ENCODE results near the gene UBC.

Gene UBC

GRCh38 chr12:124952801-124953200 is 38.4 kb upstream of the UBC start:
- no peak for DNase-seq (ENCODE audit: low read depth)
- H3K4me3 ChIP-seq (ENCODE audit: low read depth, low read length): no peak overlapping the region
- TF ChIP-seq CTCF (IDR thresholded peaks at IDR 0.05; ENCODE audit: control insufficient read depth, extremely low read depth, insufficient read depth): no peak

GRCh38 chr12:124952295-124952694 is 37.8 kb upstream of the UBC start:
- TF ChIP-seq CTCF (IDR thresholded peaks at IDR 0.05; ENCODE audit: control insufficient read depth, extremely low read depth, insufficient read depth): no peak
- no peak overlapping the region for H3K4me3 ChIP-seq (ENCODE audit: low read depth, low read length)
- no peak for DNase-seq (ENCODE audit: low read depth)

- no peak for TF ChIP-seq CTCF (IDR thresholded peaks at IDR 0.05; ENCODE audit: control insufficient read depth, extremely low read depth, insufficient read depth)
- DNase-seq (ENCODE audit: low read depth): no peak
- no peak overlapping the region for H3K4me3 ChIP-seq (ENCODE audit: low read depth, low read length)
Measured at GRCh38 chr12:124949779-124950728, 35.6 kb upstream of the UBC start.

- no peak for DNase-seq (ENCODE audit: low read depth)
Measured at GRCh38 chr12:124949066-124949465, 34.6 kb upstream of the UBC start.

GRCh38 chr12:124947561-124948398 is 33.3 kb upstream of the UBC start:
- no peak for DNase-seq (ENCODE audit: low read depth)
- no peak for TF ChIP-seq CTCF (IDR thresholded peaks at IDR 0.05; ENCODE audit: control insufficient read depth, extremely low read depth, insufficient read depth)

More at GRCh38 chr12:124949066-124949465, 34.6 kb upstream of the UBC start:
- no peak for TF ChIP-seq CTCF (IDR thresholded peaks at IDR 0.05; ENCODE audit: control insufficient read depth, extremely low read depth, insufficient read depth)
- no peak overlapping the region for H3K4me3 ChIP-seq (ENCODE audit: low read depth, low read length)

GRCh38 chr12:124947013-124947412 is 32.6 kb upstream of the UBC start:
- no peak overlapping the region for H3K4me3 ChIP-seq (ENCODE audit: low read depth, low read length)
- TF ChIP-seq CTCF (IDR thresholded peaks at IDR 0.05; ENCODE audit: control insufficient read depth, extremely low read depth, insufficient read depth): no peak
- DNase-seq (ENCODE audit: low read depth): no peak

More at GRCh38 chr12:124947561-124948398, 33.3 kb upstream of the UBC start:
- H3K4me3 ChIP-seq (ENCODE audit: low read depth, low read length): no peak overlapping the region

All from LNCaP clone FGC (cell line).